ENCODE results near the gene MALSU1.

- TF ChIP-seq CTCF (IDR thresholded peaks at IDR 0.05) (no peak), POLR2A (IDR thresholded peaks at IDR 0.05) (no peak)
Measured at GRCh38 chr7:23256731-23257130, 42.4 kb upstream of the MALSU1 start.

Measured in thyroid gland (tissue), 4 donors.